Uterus (tissue), 4 donors: ENCODE measurements around the gene C22orf23. TPM values are rescaled to one million over a fixed set of nuclear protein-coding genes. Genes with fewer than 3 reads are reported as not detected.
"Not testable (repeated sequence)": the region's sequence is repeated elsewhere in the genome, so short reads cannot be mapped to it uniquely, and the experiment has no call there.

Experiments used
- DNase-seq, 2 donors: peaks; one replicate each; pipeline ENCODE4 v3.0.0-alpha.2; 2019 to 2020
- H3K27ac ChIP-seq, 2 donors: fragments of 200-600 bp; sonication (generic); 1 replicate in 1 of 2; 2 replicates in 1 of 2; pipeline ENCODE4 v1.5.1; 2016 to 2018
- H3K27me3 ChIP-seq, 2 donors: fragments of 200-600 bp; sonication (generic); one replicate each; pipeline ENCODE4 v1.5.1; 2018 to 2019; ENCODE audit warnings: control low read depth in 1 of 2
- H3K36me3 ChIP-seq, 2 donors: fragments of 200-600 bp; sonication (generic); one replicate each; pipeline ENCODE4 v1.5.1; 2019; ENCODE audit warnings: control low read depth in 1 of 2
- H3K4me1 ChIP-seq, 2 donors: fragments of 200-600 bp; sonication (generic); one replicate each; pipeline ENCODE4 v1.5.1; 2018 to 2019; ENCODE audit warnings: control low read depth in 1 of 2
- H3K4me3 ChIP-seq, 2 donors: fragments of 200-600 bp; sonication (generic); 1 replicate in 1 of 2; 2 replicates in 1 of 2; pipeline ENCODE4 v1.5.1; 2018 to 2019; ENCODE audit warnings: mild to moderate bottlenecking in 1 of 2
- H3K9me3 ChIP-seq, 2 donors: fragments of 200-600 bp; sonication (generic); one replicate each; pipeline ENCODE4 v1.5.1; 2019; ENCODE audit warnings: control low read depth in 1 of 2
- CTCF ChIP-seq, 4 experiments: fragments of 200-600 bp in 2 of 4; fragments of 450-650 bp in 2 of 4; sonication (generic) in 2 of 4; IDR thresholded peaks; one replicate each; pipeline ENCODE4 v1.5.1; 2016 to 2019; ENCODE audit warnings: antibody characterized with exemption in 4 of 4, mild to moderate bottlenecking in 2 of 4, moderate library complexity in 1 of 4
- POLR2A ChIP-seq, 2 donors: fragments of 450-650 bp; IDR thresholded peaks; one replicate each; pipeline ENCODE4 v1.6.1; 2016; ENCODE audit warnings: antibody characterized with exemption in 2 of 2, mild to moderate bottlenecking in 1 of 2, moderate library complexity in 1 of 2
- intact Hi-C: fragments of 100-400 bp; cut with DNase I; formaldehyde crosslinking; loops from one replicate; pipeline ENCODE4 v1.15.1; 2023; ENCODE audit warnings: low total_unique reads
- total RNA-seq, 4 donors: library from RNA; depleted of rRNA in 3 of 4; stranded (reverse); fragments of >200 nt in 3 of 4; gene quantifications; one replicate each; pipeline versions ENCODE4 v1.1.0 to v1.2.4, GENCODE V29; 2014 to 2023
- donor health status: DM: yes; HTN: yes; CAD: no.

Gene C22orf23
- total RNA-seq, 4 donors from 2014 or later: 0.40 to 0.76 TPM; not detected in 2

GRCh38 chr22:37953062-37953436, 352 bp downstream of the C22orf23 start:
- H3K27me3 ChIP-seq: no peaks in the 10 kb centered on the region
- H3K4me3 ChIP-seq: peak overlapping the region; percentile 86 to 90
- H3K4me1 ChIP-seq: peaks cover 0 to 12% of the 10 kb centered on the region in 2 donors
- peak overlapping the region in 1 of 2 donors; percentile 55 for H3K27ac ChIP-seq
- TF ChIP-seq POLR2A (IDR thresholded peaks at IDR 0.05) (no peak), CTCF (IDR thresholded peaks at IDR 0.05) (no peak)
- intact Hi-C loops: no loop called here
- H3K36me3 ChIP-seq: no peaks in the 10 kb centered on the region
- DNase-seq: peak in 1 of 2 donors; percentile 36
- no peaks in the 10 kb centered on the region for H3K9me3 ChIP-seq

- intact Hi-C loops, H3K27ac ChIP-seq, H3K9me3 ChIP-seq, H3K27me3 ChIP-seq, DNase-seq, H3K36me3 ChIP-seq: not testable (repeated sequence)
- peaks cover 0 to 12% of the 10 kb centered on the region in 2 donors for H3K4me1 ChIP-seq
- H3K4me3 ChIP-seq: peak overlapping the region; percentile 86 to 90
Observed at GRCh38 chr22:37952629-37953028, 772 bp downstream of the C22orf23 start.

GRCh38 chr22:37951305-37951704, 2.1 kb downstream of the C22orf23 start:
- intact Hi-C loops: no loop called here
- no peak overlapping the region for H3K4me3 ChIP-seq

GRCh38 chr22:37947142-37947795, 6.1 kb downstream of the C22orf23 start:
- H3K4me1 ChIP-seq, DNase-seq, intact Hi-C loops, H3K36me3 ChIP-seq, H3K9me3 ChIP-seq, H3K27ac ChIP-seq, H3K4me3 ChIP-seq, H3K27me3 ChIP-seq: not testable (repeated sequence)

More at GRCh38 chr22:37951305-37951704, 2.1 kb downstream of the C22orf23 start:
- no peak for DNase-seq
- peaks cover 0 to 12% of the 10 kb centered on the region in 2 donors for H3K4me1 ChIP-seq
- H3K9me3 ChIP-seq: no peaks in the 10 kb centered on the region
- no peaks in the 10 kb centered on the region for H3K36me3 ChIP-seq
- TF ChIP-seq POLR2A (IDR thresholded peaks at IDR 0.05) (no peak), CTCF (IDR thresholded peaks at IDR 0.05) (no peak)
- H3K27me3 ChIP-seq: no peaks in the 10 kb centered on the region
- no peak overlapping the region for H3K27ac ChIP-seq

GRCh38 chr22:37944423-37944822, 9.0 kb downstream of the C22orf23 start:
- H3K36me3 ChIP-seq: not testable (repeated sequence)

GRCh38 chr22:37943825-37944198, 9.6 kb downstream of the C22orf23 start:
- H3K4me3 ChIP-seq: no peak overlapping the region
- H3K4me1 ChIP-seq: no peaks in the 10 kb centered on the region
- H3K36me3 ChIP-seq: no peaks in the 10 kb centered on the region
- TF ChIP-seq CTCF (IDR thresholded peaks at IDR 0.05): no peak
- TF ChIP-seq POLR2A (IDR thresholded peaks at IDR 0.05): no peak
- H3K27me3 ChIP-seq: no peaks in the 10 kb centered on the region
- no peak for DNase-seq
- intact Hi-C loops: no loop called here
- H3K27ac ChIP-seq: no peak overlapping the region
- H3K9me3 ChIP-seq: no peaks in the 10 kb centered on the region

More at GRCh38 chr22:37944423-37944822, 9.0 kb downstream of the C22orf23 start:
- H3K9me3 ChIP-seq, H3K27ac ChIP-seq, H3K4me1 ChIP-seq, DNase-seq, H3K27me3 ChIP-seq, H3K4me3 ChIP-seq, intact Hi-C loops: not testable (repeated sequence)
